Stimulated activated naive CD4-positive, alpha-beta T cell treated with Interleukin-2 at 50 U/mL for 16 hours (primary cell): ENCODE results near the gene BEST3.
"Not testable (repeated sequence)": the region's sequence is repeated elsewhere in the genome, so short reads cannot be mapped to it uniquely, and the experiment has no call there.

Source experiments
- DNase-seq: peaks from one replicate; lab custom pipeline; 2025; lab: John Stamatoyannopoulos, UW

Gene BEST3

GRCh38 chr12:69688021-69688420 is 11.1 kb downstream of the BEST3 start:
- DNase-seq = no peak

DNA sequence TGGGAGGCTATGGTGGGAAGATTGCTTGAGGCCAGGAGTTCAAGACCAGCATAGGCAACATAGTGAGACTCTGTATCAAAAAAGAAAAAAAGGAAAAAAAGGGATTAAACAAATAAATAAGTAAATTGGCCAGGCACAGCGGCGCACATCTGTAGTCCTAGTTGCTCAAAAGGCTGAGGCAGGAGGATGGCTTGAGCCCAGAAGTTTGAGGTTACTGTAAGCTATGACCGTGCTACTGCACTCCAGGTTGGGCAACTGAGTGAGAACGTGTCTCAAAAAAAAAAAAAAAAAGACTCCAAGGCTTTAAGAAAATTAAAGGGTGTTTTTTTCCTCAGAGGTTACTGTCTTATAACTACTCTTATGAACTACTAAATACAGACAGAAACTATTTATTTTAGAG is 11.7 kb downstream of the BEST3 start:
- no peak for DNase-seq

DNA sequence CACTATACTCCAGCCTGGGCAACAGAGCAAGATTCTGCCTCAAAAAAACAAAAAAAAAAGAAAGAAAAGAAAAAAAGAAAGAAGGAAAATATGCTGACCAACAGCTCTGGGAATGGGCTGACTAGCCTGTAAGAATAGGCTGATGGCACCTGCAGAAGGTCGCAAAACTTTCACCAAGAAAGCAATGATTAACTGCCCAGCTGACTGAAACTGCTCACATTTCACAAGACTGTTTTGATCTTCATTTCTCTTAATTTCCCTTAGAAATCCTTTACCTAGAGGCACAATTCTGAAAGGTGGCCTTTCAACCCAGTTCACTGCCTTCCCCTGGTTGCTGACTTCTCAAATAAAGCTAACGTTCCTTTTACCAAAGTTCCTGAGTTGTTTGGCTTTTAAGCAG is 12.4 kb downstream of the BEST3 start:
- DNase-seq = no peak

DNA sequence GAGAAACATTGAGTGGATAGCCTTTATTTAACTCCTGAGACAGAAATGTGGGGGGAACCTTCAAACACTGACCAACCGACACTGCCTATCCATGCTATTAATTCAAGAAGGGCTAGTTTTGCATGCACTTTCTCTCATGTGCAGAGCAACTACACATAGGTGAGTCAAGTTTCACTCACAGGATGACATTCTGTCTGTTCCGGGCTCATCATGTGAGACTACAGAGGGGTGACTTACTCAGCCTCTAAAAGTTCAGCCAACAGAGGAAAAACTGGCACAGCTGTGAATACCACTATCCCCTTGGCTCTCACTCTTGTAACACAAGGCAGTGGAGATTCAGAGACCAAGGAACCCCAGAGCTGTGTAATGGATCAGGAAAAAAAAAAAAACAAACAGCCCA is 13.3 kb downstream of the BEST3 start:
- DNase-seq = no peak

- no peak for DNase-seq
Measured at GRCh38 chr12:69684466-69684865, 14.6 kb downstream of the BEST3 start.

DNA sequence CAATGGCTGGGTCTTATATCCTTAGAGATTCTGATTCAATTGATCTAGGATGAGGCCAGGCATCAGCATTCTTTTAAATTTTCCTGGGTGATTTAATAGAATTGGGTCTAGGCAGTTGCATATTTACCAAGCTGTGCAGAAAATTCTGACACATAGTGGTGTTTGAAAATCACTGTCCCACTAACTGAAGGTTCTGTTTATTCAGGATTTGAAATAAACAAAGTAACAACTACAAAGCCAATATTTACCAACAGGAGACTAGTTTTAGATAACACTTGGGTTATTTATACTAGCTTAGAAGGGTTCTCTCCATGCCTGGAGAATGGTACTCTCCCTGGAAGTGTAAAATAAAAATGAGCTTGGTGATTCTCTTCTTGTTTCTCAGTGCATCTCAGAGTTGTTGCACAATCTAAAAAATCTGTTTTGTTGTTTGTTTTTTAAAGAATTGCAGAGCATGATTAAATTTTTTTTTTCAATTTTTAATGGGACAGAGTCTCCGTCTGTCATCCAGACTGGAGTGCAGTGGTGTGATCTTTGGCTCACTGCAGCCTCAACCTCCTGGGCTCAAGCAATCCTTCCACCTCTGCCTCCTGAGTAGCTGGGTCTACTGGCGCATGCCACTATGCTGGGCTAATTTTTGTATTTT is 16.9 kb downstream of the BEST3 start:
- no peak for DNase-seq

- DNase-seq = no peak
Measured at GRCh38 chr12:69679119-69679518, 20.0 kb downstream of the BEST3 start.

DNA sequence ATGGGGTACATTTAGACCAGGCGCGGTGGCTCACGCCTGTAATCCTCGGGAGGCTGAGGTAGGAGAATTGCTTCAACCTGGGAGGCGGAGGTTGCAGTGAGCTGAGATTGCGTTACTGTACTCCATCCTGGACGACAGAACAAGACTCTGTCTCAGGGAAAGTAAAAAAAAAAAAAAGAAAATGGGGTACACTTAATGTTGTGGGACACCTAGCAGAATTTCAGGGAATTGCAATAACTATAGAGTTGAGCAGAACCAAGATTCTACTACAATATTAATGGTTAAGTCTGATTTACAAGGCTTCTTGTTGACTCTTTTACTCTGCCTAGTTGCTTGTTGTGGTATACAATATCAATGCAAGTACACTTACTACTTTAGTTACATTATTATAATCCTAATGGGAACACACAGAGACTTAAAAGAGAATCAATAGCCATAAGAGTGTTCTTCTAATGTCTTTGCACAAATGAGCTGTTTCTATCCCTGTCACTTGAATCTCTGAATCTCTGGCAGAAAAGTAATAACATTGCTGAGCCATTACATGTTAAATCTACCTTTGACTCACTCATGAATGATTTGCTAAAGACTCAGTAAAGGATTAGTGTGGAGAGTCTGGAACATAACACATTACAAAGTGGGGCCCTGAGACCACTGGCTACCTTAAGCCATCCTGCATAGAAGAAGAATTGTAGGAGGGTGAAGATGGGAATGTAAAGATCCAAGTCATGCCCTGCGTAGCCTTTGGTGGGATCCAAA is 22.7 kb downstream of the BEST3 start:
- DNase-seq = no peak

GRCh38 chr12:69672195-69672594 is 26.9 kb downstream of the BEST3 start:
- no peak for DNase-seq

DNA sequence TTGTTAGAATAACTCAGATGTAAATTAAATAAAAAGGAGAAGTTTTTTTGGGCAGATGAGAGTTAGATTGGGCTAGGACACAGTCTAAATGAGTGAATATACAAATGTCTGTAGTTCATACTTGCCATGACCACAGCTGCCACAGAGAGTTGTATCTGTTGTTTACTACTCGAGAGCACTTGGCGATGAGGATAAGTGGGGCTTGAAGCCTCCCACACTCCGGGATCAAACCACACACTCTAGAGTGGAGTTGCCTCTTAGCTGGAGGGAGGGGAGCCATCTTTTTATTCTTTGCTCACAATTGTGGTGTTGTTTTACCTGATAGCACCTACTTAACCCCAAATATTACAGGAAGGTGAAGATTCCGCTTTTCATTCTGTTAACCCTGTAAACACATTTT is 27.5 kb downstream of the BEST3 start:
- no peak for DNase-seq

- DNase-seq = no peak
Measured at GRCh38 chr12:69666798-69667197, 32.3 kb downstream of the BEST3 start.

DNA sequence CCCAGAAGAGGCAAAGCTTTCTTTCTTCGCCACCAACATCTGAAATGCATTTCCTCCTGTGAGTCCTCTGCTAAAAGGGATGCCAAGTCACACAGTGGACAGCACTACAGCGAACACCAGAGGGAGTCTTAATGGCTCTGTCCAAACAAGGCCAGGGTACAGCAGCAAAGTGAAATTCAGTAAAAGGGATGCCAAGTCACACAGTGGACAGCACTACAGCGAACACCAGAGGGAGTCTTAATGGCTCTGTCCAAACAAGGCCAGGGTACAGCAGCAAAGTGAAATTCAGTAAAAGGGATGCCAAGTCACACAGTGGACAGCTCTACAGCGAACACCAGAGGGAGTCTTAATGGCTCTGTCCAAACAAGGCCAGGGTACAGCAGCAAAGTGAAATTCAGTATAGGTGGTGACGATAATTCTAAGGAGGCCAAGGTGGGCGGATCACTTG is 34.1 kb downstream of the BEST3 start:
- DNase-seq = not testable (repeated sequence)

- no peak for DNase-seq
Measured at GRCh38 chr12:69663726-69664125, 35.4 kb downstream of the BEST3 start.

GRCh38 chr12:69662764-69663163 is 36.3 kb downstream of the BEST3 start:
- no peak for DNase-seq

DNA sequence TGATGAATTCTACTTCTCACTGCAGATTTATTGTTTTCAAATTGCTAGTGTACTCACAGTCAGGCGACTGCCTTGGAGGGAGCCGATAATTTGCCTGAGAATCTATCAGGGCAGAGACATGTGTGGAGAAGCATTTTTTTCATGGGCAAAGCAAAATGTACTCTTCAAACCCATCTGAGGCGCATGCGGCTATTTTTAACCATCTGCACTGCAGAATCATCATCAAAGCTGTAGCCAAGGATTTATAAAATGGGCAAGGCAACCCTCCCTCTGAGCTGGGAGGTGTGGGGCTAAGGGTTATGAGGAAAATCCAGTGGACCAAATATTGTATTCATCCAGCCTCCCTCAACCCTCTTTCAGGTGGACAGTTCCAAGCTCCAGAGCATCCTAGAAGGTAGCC is 37.7 kb downstream of the BEST3 start:
- DNase-seq = no peak

GRCh38 chr12:69660164-69660863 is 38.8 kb downstream of the BEST3 start:
- no peak for DNase-seq

DNA sequence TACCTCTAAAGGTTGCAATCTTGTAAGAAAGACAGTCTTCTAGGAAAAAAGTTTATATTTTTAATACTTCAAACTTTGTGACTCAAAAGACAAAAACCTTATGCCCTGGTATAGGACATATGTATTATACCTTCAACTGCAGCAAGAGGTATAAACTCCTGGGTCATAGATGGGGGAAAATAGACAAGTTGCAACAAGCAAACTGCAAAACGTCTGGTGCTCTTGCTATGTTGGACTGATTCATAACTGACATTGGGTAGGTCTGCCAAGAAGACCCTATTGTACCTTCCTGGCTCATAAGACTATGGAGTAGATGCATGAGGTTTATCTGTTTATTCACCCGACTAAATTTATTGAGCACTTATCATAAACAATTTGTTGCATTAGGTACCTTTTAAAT is 40.9 kb downstream of the BEST3 start:
- no peak for DNase-seq

GRCh38 chr12:69657376-69658137 is 41.5 kb downstream of the BEST3 start:
- DNase-seq = no peak

GRCh38 chr12:69655616-69656340 is 43.3 kb downstream of the BEST3 start:
- no peak for DNase-seq

DNA sequence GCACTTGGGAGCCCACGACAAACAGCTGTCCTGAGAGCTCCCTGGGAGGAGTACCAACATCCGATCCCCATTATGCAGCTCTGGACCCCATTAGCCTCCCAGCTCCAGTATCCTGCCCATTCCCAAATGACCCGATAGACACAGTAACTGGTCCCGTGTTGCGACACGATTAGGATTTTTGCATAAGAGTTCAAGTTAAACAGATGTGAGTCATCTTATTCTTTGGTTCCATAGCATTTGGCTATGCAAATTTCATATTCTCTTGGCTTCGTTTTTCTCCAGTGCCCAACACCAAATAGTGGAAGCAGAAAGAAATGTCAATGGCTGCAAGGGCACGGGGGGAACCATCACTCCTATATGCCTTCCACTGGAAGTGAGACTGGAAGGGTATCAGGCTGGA is 45.4 kb downstream of the BEST3 start:
- DNase-seq = no peak

GRCh38 chr12:69651922-69652321 is 47.2 kb downstream of the BEST3 start:
- DNase-seq = no peak

- DNase-seq = no peak
Measured at GRCh38 chr12:69649529-69649928, 49.6 kb downstream of the BEST3 start.
